Measurements from ENCODE around the gene CELF4. TPM values are rescaled to one million over a fixed set of nuclear protein-coding genes. Genes with fewer than 3 reads are reported as not detected.

CELF4 gene
- total RNA-seq, 2 donors from 2014 or later: 0.22 to 3.9 TPM

GRCh38 chr18:37567061-37567993 is 1.7 kb upstream of the CELF4 start:
- TF ChIP-seq, protein P1, sequence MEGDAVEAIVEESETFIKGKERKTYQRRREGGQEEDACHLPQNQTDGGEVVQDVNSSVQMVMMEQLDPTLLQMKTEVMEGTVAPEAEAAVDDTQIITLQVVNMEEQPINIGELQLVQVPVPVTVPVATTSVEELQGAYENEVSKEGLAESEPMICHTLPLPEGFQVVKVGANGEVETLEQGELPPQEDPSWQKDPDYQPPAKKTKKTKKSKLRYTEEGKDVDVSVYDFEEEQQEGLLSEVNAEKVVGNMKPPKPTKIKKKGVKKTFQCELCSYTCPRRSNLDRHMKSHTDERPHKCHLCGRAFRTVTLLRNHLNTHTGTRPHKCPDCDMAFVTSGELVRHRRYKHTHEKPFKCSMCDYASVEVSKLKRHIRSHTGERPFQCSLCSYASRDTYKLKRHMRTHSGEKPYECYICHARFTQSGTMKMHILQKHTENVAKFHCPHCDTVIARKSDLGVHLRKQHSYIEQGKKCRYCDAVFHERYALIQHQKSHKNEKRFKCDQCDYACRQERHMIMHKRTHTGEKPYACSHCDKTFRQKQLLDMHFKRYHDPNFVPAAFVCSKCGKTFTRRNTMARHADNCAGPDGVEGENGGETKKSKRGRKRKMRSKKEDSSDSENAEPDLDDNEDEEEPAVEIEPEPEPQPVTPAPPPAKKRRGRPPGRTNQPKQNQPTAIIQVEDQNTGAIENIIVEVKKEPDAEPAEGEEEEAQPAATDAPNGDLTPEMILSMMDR (IDR thresholded peaks at IDR 0.05): no peak
- Histone ChIP-seq H3K9me3 (no peaks in the 10 kb centered on the region), H3K27me3 (peaks cover 19 to 26% of the 10 kb centered on the region in 2 donors), H3K4me3 (peak overlapping the region; percentile 37 to 58), H3K27ac (no peak overlapping the region), H3K36me3 (no peaks in the 10 kb centered on the region), H3K4me1 (peaks cover 0 to 25% of the 10 kb centered on the region in 2 donors)
- DNase-seq (ENCODE audit: low spot score): no peak

DNA sequence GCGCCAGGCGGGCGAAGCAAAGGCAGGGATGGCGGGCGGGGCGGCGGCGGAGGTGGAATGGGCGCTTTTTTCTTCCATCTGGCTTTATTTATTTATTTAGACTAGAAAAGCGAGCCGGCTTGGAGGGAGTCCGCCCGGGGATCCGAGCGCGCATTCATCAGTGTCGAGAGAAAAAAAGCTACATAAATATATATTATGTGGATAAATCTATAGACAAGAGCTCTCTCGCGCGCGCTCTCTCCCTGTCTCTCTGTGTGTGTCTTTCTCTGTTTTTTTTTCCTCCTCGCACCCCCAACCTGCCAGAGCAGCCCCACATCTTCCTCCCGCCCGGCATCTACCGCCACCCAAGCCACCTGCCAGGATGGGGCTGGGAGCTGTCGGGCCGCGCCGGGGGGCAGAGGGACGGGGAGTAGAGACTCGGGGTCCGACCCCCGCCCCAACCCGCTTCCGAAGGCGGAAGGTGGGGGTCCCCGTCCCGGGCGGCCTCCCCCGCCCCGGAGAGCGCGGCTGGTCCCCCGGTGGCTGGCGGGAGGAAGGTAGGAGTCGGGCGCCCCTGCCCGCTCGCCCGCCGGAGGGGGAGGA is 972 bp upstream of the CELF4 start:
- Histone ChIP-seq H3K27me3 (peaks cover 19 to 26% of the 10 kb centered on the region in 2 donors), H3K9me3 (no peaks in the 10 kb centered on the region), H3K27ac (no peak overlapping the region), H3K4me3 (peak overlapping the region; percentile 37 to 58), H3K36me3 (no peaks in the 10 kb centered on the region), H3K4me1 (peaks cover 0 to 25% of the 10 kb centered on the region in 2 donors)
- no peak for DNase-seq (ENCODE audit: low spot score)
- TF ChIP-seq, protein P1 (IDR thresholded peaks at IDR 0.05): no peak

- DNase-seq (ENCODE audit: low spot score): no peak
- peaks cover 0 to 25% of the 10 kb centered on the region in 2 donors for H3K4me1 ChIP-seq
- TF ChIP-seq, protein P1 (IDR thresholded peaks at IDR 0.05): no peak
- peak overlapping the region; percentile 45 to 58 for H3K4me3 ChIP-seq
- peak overlapping the region in 1 of 2 donors; percentile 23 for H3K27ac ChIP-seq
- no peaks in the 10 kb centered on the region for H3K9me3 ChIP-seq
- H3K27me3 ChIP-seq: peaks cover 19 to 26% of the 10 kb centered on the region in 2 donors
- no peaks in the 10 kb centered on the region for H3K36me3 ChIP-seq
Measured at GRCh38 chr18:37565977-37566478, 430 bp upstream of the CELF4 start.

DNA sequence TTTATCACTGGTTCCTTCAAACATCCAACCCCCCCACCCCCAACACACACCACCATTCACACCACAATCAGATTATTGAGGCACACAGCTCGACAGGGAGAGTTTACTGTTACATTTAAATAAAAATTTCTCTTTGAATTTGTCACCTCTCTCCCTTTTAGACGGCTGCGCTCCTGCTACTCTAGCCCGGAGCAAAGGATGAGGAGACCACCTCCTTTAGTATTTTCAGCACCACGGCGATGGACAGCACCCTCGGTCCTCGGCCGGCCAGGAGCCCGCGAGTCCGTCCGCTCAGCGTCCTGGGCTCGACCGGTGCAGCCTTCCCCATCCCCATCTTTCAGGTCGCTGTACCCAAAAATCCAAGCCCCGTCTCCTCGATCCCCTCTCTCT is 892 bp downstream of the CELF4 start:
- DNase-seq (ENCODE audit: low spot score): no peak
- Histone ChIP-seq H3K27me3 (peaks cover 19 to 26% of the 10 kb centered on the region in 2 donors), H3K27ac (no peak overlapping the region), H3K4me3 (peak overlapping the region; percentile 44 to 45), H3K4me1 (peaks cover 0 to 25% of the 10 kb centered on the region in 2 donors), H3K9me3 (no peaks in the 10 kb centered on the region), H3K36me3 (no peaks in the 10 kb centered on the region)
- TF ChIP-seq, protein P1 (IDR thresholded peaks at IDR 0.05): no peak

DNA sequence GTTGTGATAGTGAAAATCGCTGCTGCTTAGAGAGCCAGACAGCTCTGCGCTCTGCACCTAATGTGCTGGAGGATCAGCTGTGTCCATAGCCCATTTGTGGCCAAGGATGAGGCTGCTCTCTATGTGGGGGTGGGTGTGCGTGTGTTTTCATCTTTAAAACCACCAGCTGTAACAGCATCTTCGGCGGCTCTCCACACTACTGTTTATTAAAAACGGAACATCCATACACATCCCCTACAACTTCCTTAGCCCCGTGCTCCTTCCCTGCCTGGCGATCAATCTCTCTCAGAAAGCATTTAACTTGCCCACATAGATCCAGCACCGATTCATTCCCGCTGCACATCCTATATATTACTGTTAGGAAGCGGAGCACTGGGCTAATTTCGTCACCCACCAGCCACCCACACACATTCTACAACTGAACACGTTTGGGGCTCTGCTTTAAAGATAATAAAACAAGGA is 1.6 kb downstream of the CELF4 start:
- H3K4me3 ChIP-seq: no peak overlapping the region
- no peak for DNase-seq (ENCODE audit: low spot score)
- no peaks in the 10 kb centered on the region for H3K9me3 ChIP-seq
- TF ChIP-seq, protein P1 (IDR thresholded peaks at IDR 0.05): no peak
- peaks cover 19 to 24% of the 10 kb centered on the region in 2 donors for H3K27me3 ChIP-seq
- H3K36me3 ChIP-seq: no peaks in the 10 kb centered on the region
- H3K27ac ChIP-seq: no peak overlapping the region
- H3K4me1 ChIP-seq: peaks cover 0 to 25% of the 10 kb centered on the region in 2 donors

Measured in right atrium auricular region (tissue), 2 donors.